Stimulated activated CD8-positive, alpha-beta memory T cell treated with anti-CD3 and anti-CD28 coated beads, Interleukin-12 subunit alpha, Interleukin-12 subunit beta, amount 100 ng/mL, for 24 hours (primary cell): ENCODE measurements around the gene INPP5J.
"Not testable (repeated sequence)": the region's sequence is repeated elsewhere in the genome, so short reads cannot be mapped to it uniquely, and the experiment has no call there.

Source experiments
- DNase-seq: peaks from one replicate; pipeline ENCODE4 v3.0.0-alpha.2; 2020; ENCODE audit errors: extremely low read depth

Gene INPP5J

DNA sequence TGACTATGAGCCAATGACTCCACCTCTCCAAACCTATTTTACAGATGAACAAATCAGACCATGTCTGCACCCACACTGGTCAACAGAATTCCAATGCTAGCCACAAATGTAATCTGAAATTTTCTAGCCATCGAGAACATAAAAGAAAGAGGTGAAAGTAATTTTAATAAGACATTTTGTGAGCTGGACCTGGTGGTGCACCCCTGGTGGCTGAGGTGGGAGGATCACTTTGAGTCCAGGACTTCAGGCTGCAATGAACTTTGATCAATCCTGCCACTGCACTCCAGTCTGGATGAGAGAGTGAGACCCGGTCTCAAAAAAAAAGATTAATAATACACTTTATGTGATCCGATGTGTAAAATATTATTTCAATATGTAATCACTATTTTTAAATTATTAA is 27.8 kb downstream of the INPP5J start:
- no peak for DNase-seq

- DNase-seq = no peak
Measured at GRCh38 chr22:31151872-31152271, 29.1 kb downstream of the INPP5J start.

- no peak for DNase-seq
Measured at GRCh38 chr22:31153357-31153756, 30.6 kb downstream of the INPP5J start.

DNA sequence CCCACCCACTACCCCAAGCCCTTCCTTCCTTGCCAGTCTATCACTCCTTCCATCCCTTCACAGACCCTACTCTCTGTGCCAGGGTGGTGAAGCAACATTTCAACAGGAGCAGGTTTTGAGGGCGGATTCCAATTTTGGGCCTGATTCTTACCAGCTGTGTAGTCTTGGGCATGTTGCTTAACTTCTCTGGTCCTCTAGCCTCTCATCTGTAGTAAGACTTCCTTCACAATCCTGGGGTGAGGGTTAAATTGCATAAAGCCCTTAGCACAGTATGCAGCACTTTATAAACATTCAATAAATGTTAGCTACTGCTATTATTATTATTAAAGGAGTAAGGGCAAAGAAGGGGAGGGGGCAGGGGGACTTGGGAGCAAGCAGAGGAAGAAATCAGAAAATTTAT is 32.2 kb downstream of the INPP5J start:
- DNase-seq = no peak

DNA sequence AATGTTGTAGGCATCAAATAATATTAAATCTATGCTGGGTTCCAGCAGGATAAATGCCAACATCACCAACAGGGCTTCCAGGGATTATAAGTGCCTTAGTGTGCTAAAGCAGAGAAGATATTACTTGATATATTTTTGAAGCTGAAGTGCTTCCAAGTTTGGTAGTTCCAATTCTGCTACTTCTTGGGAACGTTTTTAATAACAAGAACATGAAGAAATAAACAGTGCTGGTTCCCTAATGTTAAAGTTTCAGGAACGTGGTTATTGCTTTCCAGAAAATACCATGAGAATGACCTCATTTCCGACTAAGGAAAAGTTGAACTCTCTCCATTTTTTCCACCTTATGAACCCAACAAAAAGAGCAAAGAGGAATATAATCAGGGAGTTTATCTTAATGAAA is 32.7 kb downstream of the INPP5J start:
- DNase-seq = no peak

DNA sequence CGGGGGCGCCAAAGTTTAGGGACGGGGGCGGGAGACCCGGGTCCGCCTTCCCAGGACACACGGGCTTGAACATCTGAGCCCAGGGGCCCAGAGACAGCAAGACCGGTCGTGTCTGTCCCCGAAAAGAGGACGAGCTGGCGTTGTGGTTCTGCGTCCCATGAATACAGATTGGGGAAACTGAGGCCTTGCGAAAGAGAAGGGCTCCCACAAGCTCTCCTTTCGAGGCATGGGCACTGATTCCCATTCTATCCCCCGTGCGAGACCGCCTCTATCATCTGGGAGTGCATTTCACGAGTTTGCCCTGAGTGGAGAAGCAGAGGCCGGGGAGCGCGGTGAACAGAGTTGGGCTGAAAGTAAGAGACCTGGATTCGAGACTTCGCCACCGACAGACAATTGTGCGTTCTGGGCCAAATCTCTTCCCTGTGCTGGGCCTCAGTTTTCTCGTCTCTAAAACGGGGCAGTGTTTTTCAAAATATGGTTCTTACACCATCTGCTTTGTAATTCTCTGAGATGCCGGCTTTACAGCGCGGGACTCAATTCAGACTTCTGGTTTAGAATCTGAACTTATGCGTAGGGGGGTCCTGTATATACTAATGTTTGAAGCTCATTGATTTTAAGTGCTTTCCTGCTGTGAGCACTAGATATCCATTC is 37.7 kb downstream of the INPP5J start:
- DNase-seq = no peak

DNA sequence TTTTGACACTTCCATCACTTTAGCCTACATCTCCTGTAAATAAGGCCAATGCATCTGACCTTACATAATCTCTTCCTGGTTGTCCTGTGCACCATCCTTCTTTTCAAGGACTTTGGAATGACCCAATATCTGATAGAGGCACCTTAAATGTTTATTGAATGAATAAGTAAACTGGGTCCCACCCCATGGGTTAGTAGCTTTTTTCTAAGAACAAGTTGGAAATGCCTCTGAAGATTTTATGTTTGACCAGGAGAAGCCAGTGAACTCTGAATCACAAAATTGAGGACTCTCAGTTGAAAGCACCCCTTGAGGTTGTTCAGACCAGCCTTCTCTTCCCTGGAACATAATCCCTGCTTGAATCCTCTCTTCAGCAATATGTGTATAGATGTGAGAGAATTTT is 38.6 kb downstream of the INPP5J start:
- no peak for DNase-seq

- DNase-seq = no peak
Measured at GRCh38 chr22:31162015-31162765, 39.4 kb downstream of the INPP5J start.

DNA sequence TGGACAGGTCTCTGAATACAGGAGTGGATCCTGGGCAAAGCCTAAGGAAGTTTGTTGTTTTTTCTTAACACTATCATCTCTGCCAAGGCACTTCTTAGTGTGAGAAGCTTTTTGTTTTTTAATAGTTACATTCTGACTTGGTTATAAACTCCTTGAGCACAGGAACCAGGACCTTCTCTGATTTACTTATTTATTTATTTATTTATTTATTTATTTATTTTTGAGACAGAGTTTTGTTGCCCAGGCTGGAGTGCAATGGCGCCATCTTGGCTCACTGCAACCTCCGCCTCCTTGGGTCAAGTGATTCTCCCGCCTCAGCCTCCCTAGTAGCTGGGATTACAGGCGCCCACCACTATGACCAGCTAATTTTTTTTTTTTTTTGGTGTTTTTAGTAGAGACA is 48.2 kb downstream of the INPP5J start:
- DNase-seq = no peak

GRCh38 chr22:31171734-31172133 is 49.0 kb downstream of the INPP5J start:
- not testable (repeated sequence) for DNase-seq

- no peak for DNase-seq
Measured at GRCh38 chr22:31173386-31174145, 50.8 kb downstream of the INPP5J start.

- DNase-seq = no peak
Measured at GRCh38 chr22:31176923-31177322, 54.2 kb downstream of the INPP5J start.

DNA sequence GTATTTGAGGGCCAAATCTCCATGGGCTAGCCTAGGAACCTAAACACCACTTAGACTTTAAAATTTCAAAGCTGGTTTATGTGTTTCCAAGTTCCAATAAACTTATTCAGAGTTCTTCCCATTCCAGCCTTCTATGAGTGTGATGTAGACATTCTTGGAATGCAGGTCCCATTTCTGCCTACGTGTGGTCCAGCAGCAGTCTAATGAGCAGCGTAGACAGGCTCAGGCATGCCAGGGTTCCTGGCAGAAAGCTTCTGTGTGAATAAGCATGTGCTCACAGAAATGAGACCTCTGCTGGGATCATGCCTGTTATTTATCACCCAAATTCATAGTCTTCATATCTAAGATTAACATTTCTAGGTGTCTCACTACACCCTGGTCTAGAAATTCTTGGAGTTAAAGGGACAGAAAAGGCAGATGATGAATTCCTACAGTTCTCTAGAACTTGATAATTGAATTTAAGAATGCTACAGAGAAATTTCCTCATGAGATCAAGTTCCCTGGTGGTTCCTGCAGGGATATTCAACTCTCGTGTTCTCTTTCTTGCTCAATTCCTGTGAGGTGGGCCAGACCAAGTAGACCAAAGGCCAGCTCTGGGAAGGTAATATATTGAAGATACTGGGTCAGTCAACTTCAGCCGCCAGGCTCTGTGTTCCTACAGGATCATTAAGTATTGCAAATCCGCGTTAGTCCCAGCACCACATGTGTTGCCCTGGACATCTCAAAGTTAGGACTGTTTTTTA is 54.8 kb downstream of the INPP5J start:
- no peak for DNase-seq

- no peak for DNase-seq
Measured at GRCh38 chr22:31178859-31179258, 56.1 kb downstream of the INPP5J start.

DNA sequence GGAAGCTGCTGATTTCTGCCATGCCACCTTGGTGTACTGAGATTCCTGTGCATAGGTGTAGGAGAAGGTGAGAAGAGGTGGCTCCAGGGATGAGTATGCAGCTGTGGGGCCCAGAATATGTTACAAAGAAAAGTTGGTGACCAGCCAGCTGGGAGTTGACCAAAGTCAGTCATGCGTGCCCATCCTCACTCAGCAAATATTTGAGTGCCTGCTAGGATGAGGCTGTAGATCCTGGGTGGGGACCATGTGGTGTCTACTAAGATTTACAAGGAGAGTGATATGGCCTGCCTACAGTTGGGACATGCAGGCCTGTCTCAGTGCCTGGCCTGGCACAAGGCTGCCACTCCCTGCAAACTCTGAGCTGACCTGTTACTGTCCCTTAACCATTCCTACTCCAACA is 56.6 kb downstream of the INPP5J start:
- DNase-seq = no peak

DNA sequence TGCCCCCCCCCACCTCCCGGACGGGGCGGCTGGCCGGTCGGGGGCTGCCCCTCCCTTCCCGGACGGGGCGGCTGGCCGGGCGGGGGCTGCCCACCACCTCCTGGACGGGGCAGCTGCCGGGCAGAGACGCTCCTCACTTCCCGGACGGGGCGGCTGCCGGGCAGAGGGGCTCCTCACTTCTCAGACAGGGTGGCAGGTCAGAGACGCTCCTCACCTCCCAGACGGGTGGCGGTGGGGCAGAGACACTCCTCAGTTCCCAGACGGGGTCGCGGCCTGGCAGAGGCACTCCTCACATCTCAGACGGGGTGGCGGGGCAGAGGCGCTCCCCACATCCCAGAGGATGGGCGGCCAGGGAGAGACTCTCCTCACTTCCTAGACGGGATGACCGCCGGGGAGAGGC is 61.2 kb downstream of the INPP5J start:
- no peak for DNase-seq
